ENCODE data around the gene MGST2.

MGST2 gene

GRCh38 chr4:139712882-139713281 lies 47.3 kb downstream of the MGST2 start:
- TF ChIP-seq CTCF (IDR thresholded peaks at IDR 0.05; ENCODE audit: low read length, missing control alignments) = no peak
- DNase-seq (ENCODE audit: low read depth) = no peak

GRCh38 chr4:139715746-139716391 lies 50.2 kb downstream of the MGST2 start:
- DNase-seq (ENCODE audit: low read depth) = no peak
- H3K4me3 ChIP-seq (replicated peaks; ENCODE audit: low read depth, low read length) = no peak overlapping the region
- TF ChIP-seq CTCF (IDR thresholded peaks at IDR 0.05; ENCODE audit: low read length, missing control alignments) = no peak

More at GRCh38 chr4:139712882-139713281, 47.3 kb downstream of the MGST2 start:
- no peak overlapping the region for H3K4me3 ChIP-seq (replicated peaks; ENCODE audit: low read depth, low read length)

GRCh38 chr4:139718358-139718757 lies 52.7 kb downstream of the MGST2 start:
- TF ChIP-seq CTCF (IDR thresholded peaks at IDR 0.05; ENCODE audit: low read length, missing control alignments) = no peak
- no peak overlapping the region for H3K4me3 ChIP-seq (replicated peaks; ENCODE audit: low read depth, low read length)
- no peak for DNase-seq (ENCODE audit: low read depth)

- no peak overlapping the region for H3K4me3 ChIP-seq (replicated peaks; ENCODE audit: low read depth, low read length)
- no peak for TF ChIP-seq CTCF (IDR thresholded peaks at IDR 0.05; ENCODE audit: low read length, missing control alignments)
- DNase-seq (ENCODE audit: low read depth) = no peak
These were observed 53.2 kb downstream of the MGST2 start for GRCh38 chr4:139718833-139719232.

- no peak overlapping the region for H3K4me3 ChIP-seq (replicated peaks; ENCODE audit: low read depth, low read length)
- TF ChIP-seq CTCF (IDR thresholded peaks at IDR 0.05; ENCODE audit: low read length, missing control alignments) = no peak
- DNase-seq (ENCODE audit: low read depth) = no peak
These were observed 53.9 kb downstream of the MGST2 start for GRCh38 chr4:139719381-139720101.

GRCh38 chr4:139720806-139721205 lies 55.2 kb downstream of the MGST2 start:
- no peak overlapping the region for H3K4me3 ChIP-seq (replicated peaks; ENCODE audit: low read depth, low read length)
- peak; percentile 57 for DNase-seq (ENCODE audit: low read depth)
- no peak for TF ChIP-seq CTCF (IDR thresholded peaks at IDR 0.05; ENCODE audit: low read length, missing control alignments)
